Measurements from ENCODE around the gene PIWIL4.

Gene PIWIL4

GRCh38 chr11:94567181-94567670, at the start of gene PIWIL4:
Gene PIWIL4 (plus strand): TSS chr11:94567368. CDS start chr11:94567519, 151 bp downstream.
- Histone ChIP-seq H3K4me3 (ENCODE audit: low read length) (no peak within 1 kb of the TSS), H3K4me1 (ENCODE audit: insufficient read depth, low read length) (peaks cover 3% of the 10 kb centered on the region; the same call in 1 of the 2 replicates), H3K27me3 (ENCODE audit: insufficient read depth, low read length) (no peaks in the 10 kb centered on the region), H3K27ac (ENCODE audit: low read length) (no peak within 1 kb of the TSS), H3K9me3 (ENCODE audit: insufficient read depth, low read depth, low read length) (no peaks in the 10 kb centered on the region), H3K36me3 (ENCODE audit: insufficient read depth, low read depth, low read length) (no peaks in the 10 kb centered on the region), H3K9ac (ENCODE audit: low read depth, low read length) (no peak within 1 kb of the TSS)

- Histone ChIP-seq H3K4me3 (ENCODE audit: low read length) (no peak overlapping the region), H3K9me3 (ENCODE audit: insufficient read depth, low read depth, low read length) (no peaks in the 10 kb centered on the region), H3K27ac (ENCODE audit: low read length) (no peak overlapping the region), H3K4me1 (ENCODE audit: insufficient read depth, low read length) (no peaks in the 10 kb centered on the region), H3K27me3 (ENCODE audit: insufficient read depth, low read length) (peaks cover 11% of the 10 kb centered on the region), H3K36me3 (ENCODE audit: insufficient read depth, low read depth, low read length) (no peaks in the 10 kb centered on the region), H3K9ac (ENCODE audit: low read depth, low read length) (no peak overlapping the region)
These were observed 48.9 kb upstream of the PIWIL4 start for GRCh38 chr11:94518300-94518699.

- Histone ChIP-seq H3K4me3 (ENCODE audit: low read length) (no peak overlapping the region), H3K36me3 (ENCODE audit: insufficient read depth, low read depth, low read length) (no peaks in the 10 kb centered on the region), H3K9me3 (ENCODE audit: insufficient read depth, low read depth, low read length) (no peaks in the 10 kb centered on the region), H3K4me1 (ENCODE audit: insufficient read depth, low read length) (no peaks in the 10 kb centered on the region), H3K27me3 (ENCODE audit: insufficient read depth, low read length) (no peaks in the 10 kb centered on the region; the same call in 1 of the 2 replicates), H3K27ac (ENCODE audit: low read length) (no peak overlapping the region), H3K9ac (ENCODE audit: low read depth, low read length) (no peak overlapping the region)
These were observed 47.6 kb upstream of the PIWIL4 start for GRCh38 chr11:94519478-94520084.

- no peaks in the 10 kb centered on the region for H3K36me3 ChIP-seq (ENCODE audit: insufficient read depth, low read depth, low read length)
- H3K4me1 ChIP-seq (ENCODE audit: insufficient read depth, low read length), result no peaks in the 10 kb centered on the region
- H3K9me3 ChIP-seq (ENCODE audit: insufficient read depth, low read depth, low read length), result no peaks in the 10 kb centered on the region
- H3K4me3 ChIP-seq (ENCODE audit: low read length), result no peak overlapping the region
- H3K27ac ChIP-seq (ENCODE audit: low read length), result no peak overlapping the region
- H3K9ac ChIP-seq (ENCODE audit: low read depth, low read length), result no peak overlapping the region
- no peaks in the 10 kb centered on the region for H3K27me3 ChIP-seq (ENCODE audit: insufficient read depth, low read length)
These were observed 45.5 kb upstream of the PIWIL4 start for GRCh38 chr11:94521684-94522083.

- H3K27me3 ChIP-seq (ENCODE audit: insufficient read depth, low read length), result no peaks in the 10 kb centered on the region
- H3K4me1 ChIP-seq (ENCODE audit: insufficient read depth, low read length), result no peaks in the 10 kb centered on the region
- H3K27ac ChIP-seq (ENCODE audit: low read length), result no peak overlapping the region
- H3K36me3 ChIP-seq (ENCODE audit: insufficient read depth, low read depth, low read length), result no peaks in the 10 kb centered on the region
- H3K9me3 ChIP-seq (ENCODE audit: insufficient read depth, low read depth, low read length), result no peaks in the 10 kb centered on the region
- H3K9ac ChIP-seq (ENCODE audit: low read depth, low read length), result no peak overlapping the region
- H3K4me3 ChIP-seq (ENCODE audit: low read length), result no peak overlapping the region
These were observed 42.8 kb upstream of the PIWIL4 start for GRCh38 chr11:94524341-94524740.

GRCh38 chr11:94525546-94526324, 41.4 kb upstream of the PIWIL4 start:
- H3K9ac ChIP-seq (ENCODE audit: low read depth, low read length), result no peak overlapping the region
- H3K27ac ChIP-seq (ENCODE audit: low read length), result no peak overlapping the region
- H3K27me3 ChIP-seq (ENCODE audit: insufficient read depth, low read length), result no peaks in the 10 kb centered on the region
- no peaks in the 10 kb centered on the region for H3K9me3 ChIP-seq (ENCODE audit: insufficient read depth, low read depth, low read length)
- H3K4me1 ChIP-seq (ENCODE audit: insufficient read depth, low read length), result no peaks in the 10 kb centered on the region
- H3K4me3 ChIP-seq (ENCODE audit: low read length), result no peak overlapping the region
- no peaks in the 10 kb centered on the region for H3K36me3 ChIP-seq (ENCODE audit: insufficient read depth, low read depth, low read length)

GRCh38 chr11:94526645-94527438, 40.3 kb upstream of the PIWIL4 start:
- Histone ChIP-seq H3K27me3 (ENCODE audit: insufficient read depth, low read length) (no peaks in the 10 kb centered on the region), H3K9me3 (ENCODE audit: insufficient read depth, low read depth, low read length) (no peaks in the 10 kb centered on the region), H3K9ac (ENCODE audit: low read depth, low read length) (no peak overlapping the region), H3K4me3 (ENCODE audit: low read length) (no peak overlapping the region), H3K36me3 (ENCODE audit: insufficient read depth, low read depth, low read length) (no peaks in the 10 kb centered on the region), H3K27ac (ENCODE audit: low read length) (no peak overlapping the region), H3K4me1 (ENCODE audit: insufficient read depth, low read length) (no peaks in the 10 kb centered on the region)

- no peaks in the 10 kb centered on the region for H3K36me3 ChIP-seq (ENCODE audit: insufficient read depth, low read depth, low read length)
- H3K4me1 ChIP-seq (ENCODE audit: insufficient read depth, low read length), result no peaks in the 10 kb centered on the region
- H3K27ac ChIP-seq (ENCODE audit: low read length), result no peak overlapping the region
- H3K4me3 ChIP-seq (ENCODE audit: low read length), result no peak overlapping the region
- no peaks in the 10 kb centered on the region for H3K27me3 ChIP-seq (ENCODE audit: insufficient read depth, low read length)
- no peak overlapping the region for H3K9ac ChIP-seq (ENCODE audit: low read depth, low read length)
- H3K9me3 ChIP-seq (ENCODE audit: insufficient read depth, low read depth, low read length), result no peaks in the 10 kb centered on the region
These were observed 38.6 kb upstream of the PIWIL4 start for GRCh38 chr11:94528551-94528950.

- H3K27me3 ChIP-seq (ENCODE audit: insufficient read depth, low read length), result no peaks in the 10 kb centered on the region
- H3K9me3 ChIP-seq (ENCODE audit: insufficient read depth, low read depth, low read length), result no peaks in the 10 kb centered on the region
- H3K9ac ChIP-seq (ENCODE audit: low read depth, low read length), result no peak overlapping the region
- H3K27ac ChIP-seq (ENCODE audit: low read length), result no peak overlapping the region
- H3K4me1 ChIP-seq (ENCODE audit: insufficient read depth, low read length), result no peaks in the 10 kb centered on the region
- H3K4me3 ChIP-seq (ENCODE audit: low read length), result no peak overlapping the region
- H3K36me3 ChIP-seq (ENCODE audit: insufficient read depth, low read depth, low read length), result no peaks in the 10 kb centered on the region
These were observed 35.0 kb upstream of the PIWIL4 start for GRCh38 chr11:94532211-94532610.

GRCh38 chr11:94533206-94533605, 34.0 kb upstream of the PIWIL4 start:
- Histone ChIP-seq H3K36me3 (ENCODE audit: insufficient read depth, low read depth, low read length) (no peaks in the 10 kb centered on the region), H3K27me3 (ENCODE audit: insufficient read depth, low read length) (no peaks in the 10 kb centered on the region), H3K9ac (ENCODE audit: low read depth, low read length) (no peak overlapping the region), H3K4me3 (ENCODE audit: low read length) (no peak overlapping the region), H3K27ac (ENCODE audit: low read length) (no peak overlapping the region), H3K4me1 (ENCODE audit: insufficient read depth, low read length) (no peaks in the 10 kb centered on the region), H3K9me3 (ENCODE audit: insufficient read depth, low read depth, low read length) (no peaks in the 10 kb centered on the region)

GRCh38 chr11:94533696-94534630, 33.2 kb upstream of the PIWIL4 start:
- Histone ChIP-seq H3K27ac (ENCODE audit: low read length) (no peak overlapping the region), H3K4me3 (ENCODE audit: low read length) (no peak overlapping the region), H3K9me3 (ENCODE audit: insufficient read depth, low read depth, low read length) (no peaks in the 10 kb centered on the region), H3K27me3 (ENCODE audit: insufficient read depth, low read length) (no peaks in the 10 kb centered on the region), H3K9ac (ENCODE audit: low read depth, low read length) (no peak overlapping the region), H3K36me3 (ENCODE audit: insufficient read depth, low read depth, low read length) (no peaks in the 10 kb centered on the region), H3K4me1 (ENCODE audit: insufficient read depth, low read length) (no peaks in the 10 kb centered on the region)
